ENCODE data around the gene TH.
"Not testable (repeated sequence)": the region's sequence is repeated elsewhere in the genome, so short reads cannot be mapped to it uniquely, and the experiment has no call there.

TH gene

GRCh38 chr11:2197771-2198520 lies 26.3 kb upstream of the TH start:
- H3K4me3 ChIP-seq (ENCODE audit: low read length): no peak overlapping the region
- no peaks in the 10 kb centered on the region for H3K4me1 ChIP-seq (ENCODE audit: control insufficient read depth, insufficient read depth, low read length)
- H3K9ac ChIP-seq (ENCODE audit: low read length): no peak overlapping the region
- no peaks in the 10 kb centered on the region for H3K27me3 ChIP-seq (ENCODE audit: control insufficient read depth, insufficient read depth, low read length)
- no peak overlapping the region for H3K27ac ChIP-seq (ENCODE audit: low read depth, low read length)
- H3K36me3 ChIP-seq (ENCODE audit: control insufficient read depth, insufficient read depth, low read length): no peaks in the 10 kb centered on the region

DNA sequence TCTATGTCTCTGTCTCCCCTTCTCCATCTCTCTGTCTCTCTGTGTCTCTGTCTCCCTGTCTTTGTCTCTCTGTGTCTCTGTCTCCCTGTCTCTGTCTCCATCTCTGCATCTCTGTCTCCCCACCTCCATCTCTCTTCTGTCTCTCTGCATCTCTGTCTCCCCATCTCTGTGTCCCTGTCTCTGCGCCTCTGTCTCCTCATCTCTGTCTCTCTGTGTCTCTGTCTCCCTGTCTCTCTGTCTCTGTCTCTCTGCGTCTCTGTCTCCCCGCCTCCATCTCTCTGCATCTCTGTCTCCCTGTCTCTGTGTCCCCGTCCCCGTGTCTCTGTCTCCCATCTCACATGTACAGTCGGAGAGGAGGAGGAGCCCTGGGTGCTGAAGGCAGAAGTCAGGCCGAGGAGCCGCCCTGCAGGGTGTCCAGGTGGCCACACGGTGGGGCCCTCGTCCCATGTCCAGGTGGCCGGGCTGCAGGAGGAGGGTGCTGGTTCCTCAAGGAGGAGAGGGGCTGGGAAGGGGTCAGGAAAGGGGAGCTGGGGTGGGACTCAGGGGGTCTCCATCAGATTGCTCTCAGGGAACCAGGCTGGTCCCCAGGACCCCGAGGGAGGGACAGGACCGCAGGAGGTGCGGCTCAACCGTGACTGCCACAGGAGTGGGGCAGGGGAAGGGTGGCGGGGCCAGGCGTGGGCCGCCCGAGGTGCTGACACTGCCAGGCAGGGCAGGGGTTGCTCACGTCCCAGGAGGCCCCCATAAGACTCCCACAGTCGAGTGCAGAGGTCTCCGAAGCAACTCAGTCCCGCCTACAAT lies 25.6 kb upstream of the TH start:
- no peaks in the 10 kb centered on the region for H3K4me1 ChIP-seq (ENCODE audit: control insufficient read depth, insufficient read depth, low read length)
- H3K27me3 ChIP-seq (ENCODE audit: control insufficient read depth, insufficient read depth, low read length): no peaks in the 10 kb centered on the region
- no peak overlapping the region for H3K4me3 ChIP-seq (ENCODE audit: low read length)
- H3K9ac ChIP-seq (ENCODE audit: low read length): no peak overlapping the region
- no peak overlapping the region for H3K27ac ChIP-seq (ENCODE audit: low read depth, low read length)
- H3K36me3 ChIP-seq (ENCODE audit: control insufficient read depth, insufficient read depth, low read length): no peaks in the 10 kb centered on the region

DNA sequence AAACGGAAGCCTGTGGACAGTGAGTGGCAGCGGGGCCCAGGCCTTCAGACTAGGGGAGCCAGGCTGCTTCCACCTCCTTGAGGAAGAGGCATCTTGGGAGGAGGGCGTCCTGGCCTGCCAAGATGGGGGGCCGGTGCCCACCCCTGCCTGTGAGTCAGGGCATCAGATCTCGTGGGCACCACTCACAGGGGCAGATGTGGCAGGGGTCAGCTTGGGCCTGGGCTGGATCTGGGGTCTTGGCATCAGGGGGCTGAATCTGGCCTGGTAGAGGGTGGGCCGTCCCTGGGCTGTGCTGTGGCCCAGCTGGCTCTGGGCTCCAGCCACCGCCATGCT lies 24.1 kb upstream of the TH start:
- Histone ChIP-seq H3K27ac (ENCODE audit: low read depth, low read length) (no peak overlapping the region), H3K27me3 (ENCODE audit: control insufficient read depth, insufficient read depth, low read length) (no peaks in the 10 kb centered on the region), H3K9ac (ENCODE audit: low read length) (no peak overlapping the region), H3K4me1 (ENCODE audit: control insufficient read depth, insufficient read depth, low read length) (no peaks in the 10 kb centered on the region), H3K36me3 (ENCODE audit: control insufficient read depth, insufficient read depth, low read length) (no peaks in the 10 kb centered on the region), H3K4me3 (ENCODE audit: low read length) (no peak overlapping the region)

DNA sequence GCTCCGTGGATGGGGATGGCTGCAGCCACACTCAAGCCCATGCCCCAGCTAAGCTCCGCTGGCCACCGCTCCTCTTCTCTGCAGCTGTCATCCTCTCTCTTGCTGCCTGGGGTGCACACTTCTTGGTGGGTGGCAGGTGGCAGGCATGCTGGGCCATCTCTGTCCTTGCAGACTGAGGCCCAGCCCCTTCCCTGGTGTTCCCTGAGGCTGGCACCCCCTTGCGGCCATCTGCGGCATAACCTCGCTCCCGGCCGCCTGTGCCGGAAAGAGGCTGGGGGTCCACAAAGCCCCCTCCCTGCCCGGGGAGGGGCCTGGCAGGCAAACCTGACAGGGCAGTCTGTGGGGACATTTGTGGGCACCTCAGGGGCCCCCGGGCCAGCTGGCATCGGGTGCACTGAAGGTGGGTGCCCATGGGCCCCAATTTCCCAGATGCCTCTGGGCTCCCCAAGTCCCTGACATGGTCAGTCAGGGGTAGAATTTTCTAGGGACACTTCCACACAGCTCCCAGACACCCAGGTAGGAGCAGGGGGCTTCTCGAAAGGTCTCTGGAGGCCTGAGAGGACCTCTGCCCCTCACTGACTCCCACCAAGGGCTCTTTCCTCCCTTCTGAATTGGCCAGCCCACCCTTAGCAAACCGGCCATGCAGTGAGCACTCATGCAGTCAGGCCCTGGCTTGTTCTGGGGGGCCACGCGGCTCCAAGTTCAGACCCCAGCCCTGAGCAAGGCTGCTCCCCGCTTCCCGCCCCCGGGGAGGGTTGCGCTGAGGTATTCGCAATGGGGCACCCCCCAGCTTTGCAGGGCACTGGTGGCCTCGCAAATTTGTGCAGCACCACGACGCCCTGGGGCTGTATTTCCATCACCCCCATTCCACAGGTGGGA lies 23.5 kb upstream of the TH start:
- H3K4me1 ChIP-seq (ENCODE audit: control insufficient read depth, insufficient read depth, low read length): no peaks in the 10 kb centered on the region
- peaks cover 4% of the 10 kb centered on the region for H3K27me3 ChIP-seq (ENCODE audit: control insufficient read depth, insufficient read depth, low read length)
- H3K4me3 ChIP-seq (ENCODE audit: low read length): no peak overlapping the region

DNA sequence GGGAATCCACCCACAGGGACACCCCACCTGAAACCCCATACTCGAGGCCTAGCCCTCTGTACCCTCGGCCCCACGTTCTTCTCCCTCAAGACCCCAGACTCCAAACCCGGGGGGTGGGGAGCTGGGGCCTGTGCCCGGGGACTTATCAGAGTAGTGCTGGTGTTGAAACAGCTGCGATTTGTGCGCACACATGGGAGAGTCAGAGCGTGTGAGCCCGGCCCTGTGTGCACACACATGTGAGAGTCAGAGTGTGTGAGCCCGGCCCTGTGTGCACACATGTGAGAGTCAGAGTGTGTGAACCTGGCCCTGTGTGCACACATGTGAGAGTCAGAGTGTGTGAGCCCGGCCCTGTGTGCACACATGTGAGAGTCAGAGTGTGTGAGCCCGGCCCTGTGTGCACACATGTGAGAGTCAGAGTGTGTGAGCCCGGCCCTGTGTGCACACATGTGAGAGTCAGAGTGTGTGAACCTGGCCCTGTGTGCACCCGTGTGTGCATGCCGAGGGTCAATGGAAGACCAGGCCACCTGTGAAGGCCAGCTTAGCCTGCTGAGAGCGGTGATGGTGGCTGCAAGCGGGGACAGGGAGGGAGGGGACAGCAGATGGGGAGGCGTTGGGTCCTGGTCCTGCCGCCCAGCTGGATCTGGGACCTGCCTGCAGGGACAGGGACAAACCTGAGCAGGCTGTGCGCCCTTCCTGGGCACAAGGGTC lies 22.4 kb upstream of the TH start:
- not testable (repeated sequence) for H3K27me3 ChIP-seq (ENCODE audit: control insufficient read depth, insufficient read depth, low read length)

More for the DNA sequence above, 23.5 kb upstream of the TH start:
- Histone ChIP-seq H3K36me3 (ENCODE audit: control insufficient read depth, insufficient read depth, low read length) (no peaks in the 10 kb centered on the region), H3K27ac (ENCODE audit: low read depth, low read length) (no peak overlapping the region), H3K9ac (ENCODE audit: low read length) (no peak overlapping the region)

GRCh38 chr11:2193099-2193887 lies 21.7 kb upstream of the TH start:
- Histone ChIP-seq H3K4me3 (ENCODE audit: low read length) (no peak overlapping the region), H3K4me1 (ENCODE audit: control insufficient read depth, insufficient read depth, low read length) (no peaks in the 10 kb centered on the region), H3K9ac (ENCODE audit: low read length) (no peak overlapping the region), H3K27me3 (ENCODE audit: control insufficient read depth, insufficient read depth, low read length) (peaks cover 4% of the 10 kb centered on the region), H3K27ac (ENCODE audit: low read depth, low read length) (no peak overlapping the region), H3K36me3 (ENCODE audit: control insufficient read depth, insufficient read depth, low read length) (no peaks in the 10 kb centered on the region)

More for the DNA sequence above, 22.4 kb upstream of the TH start:
- not testable (repeated sequence) for H3K36me3 ChIP-seq (ENCODE audit: control insufficient read depth, insufficient read depth, low read length); H3K4me1 ChIP-seq (ENCODE audit: control insufficient read depth, insufficient read depth, low read length); H3K9ac ChIP-seq (ENCODE audit: low read length); H3K27ac ChIP-seq (ENCODE audit: low read depth, low read length); H3K4me3 ChIP-seq (ENCODE audit: low read length)

- Histone ChIP-seq H3K36me3 (ENCODE audit: control insufficient read depth, insufficient read depth, low read length) (no peaks in the 10 kb centered on the region), H3K27ac (ENCODE audit: low read depth, low read length) (no peak overlapping the region), H3K4me3 (ENCODE audit: low read length) (no peak overlapping the region), H3K4me1 (ENCODE audit: control insufficient read depth, insufficient read depth, low read length) (no peaks in the 10 kb centered on the region), H3K27me3 (ENCODE audit: control insufficient read depth, insufficient read depth, low read length) (peaks cover 4% of the 10 kb centered on the region), H3K9ac (ENCODE audit: low read length) (no peak overlapping the region)
Measured at GRCh38 chr11:2192435-2192834, 20.8 kb upstream of the TH start.

GRCh38 chr11:2191883-2192282 lies 20.3 kb upstream of the TH start:
- no peak overlapping the region for H3K4me3 ChIP-seq (ENCODE audit: low read length)
- H3K4me1 ChIP-seq (ENCODE audit: control insufficient read depth, insufficient read depth, low read length): no peaks in the 10 kb centered on the region
- H3K27me3 ChIP-seq (ENCODE audit: control insufficient read depth, insufficient read depth, low read length): peaks cover 4% of the 10 kb centered on the region
- no peak overlapping the region for H3K27ac ChIP-seq (ENCODE audit: low read depth, low read length)
- H3K36me3 ChIP-seq (ENCODE audit: control insufficient read depth, insufficient read depth, low read length): no peaks in the 10 kb centered on the region
- no peak overlapping the region for H3K9ac ChIP-seq (ENCODE audit: low read length)

- no peak overlapping the region for H3K9ac ChIP-seq (ENCODE audit: low read length)
- H3K4me3 ChIP-seq (ENCODE audit: low read length): no peak overlapping the region
- no peaks in the 10 kb centered on the region for H3K4me1 ChIP-seq (ENCODE audit: control insufficient read depth, insufficient read depth, low read length)
- no peaks in the 10 kb centered on the region for H3K36me3 ChIP-seq (ENCODE audit: control insufficient read depth, insufficient read depth, low read length)
- no peak overlapping the region for H3K27ac ChIP-seq (ENCODE audit: low read depth, low read length)
- H3K27me3 ChIP-seq (ENCODE audit: control insufficient read depth, insufficient read depth, low read length): peaks cover 8% of the 10 kb centered on the region
Measured at GRCh38 chr11:2190657-2191471, 19.2 kb upstream of the TH start.

DNA sequence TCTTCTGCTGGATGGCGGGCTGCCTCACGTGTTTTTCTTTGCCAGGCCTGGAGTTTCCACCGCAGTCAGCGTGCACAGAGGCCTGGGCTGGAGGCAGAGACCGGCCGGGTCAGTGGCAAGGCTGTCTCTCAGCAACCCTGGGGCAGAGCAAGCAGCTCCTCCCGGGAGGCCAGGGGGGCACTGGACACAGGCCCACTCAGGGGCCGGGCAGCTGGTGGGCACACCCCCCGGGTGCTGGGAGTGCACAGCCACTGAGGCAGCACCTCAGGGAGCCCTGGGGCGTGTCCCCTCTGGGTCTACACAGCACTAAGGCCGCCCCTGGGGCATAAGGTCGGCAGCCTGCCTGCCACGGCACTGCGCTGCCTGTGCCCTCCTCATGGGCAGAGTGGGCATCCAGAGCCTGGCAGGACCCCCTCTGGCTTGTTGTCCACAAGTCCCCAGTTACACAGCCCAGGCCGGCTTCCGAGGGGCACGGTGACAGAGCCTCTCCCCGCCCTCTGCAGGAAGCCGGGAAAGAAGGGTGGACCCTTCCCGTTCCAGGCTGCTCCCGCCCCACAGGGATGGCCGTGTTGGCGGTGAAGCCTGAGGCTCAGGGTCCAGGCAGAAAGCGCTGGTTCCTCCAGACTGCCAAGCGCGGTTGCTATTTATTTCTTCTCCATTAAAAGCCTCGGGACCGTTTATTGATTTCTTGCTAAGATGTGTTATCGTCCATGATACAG lies 18.5 kb upstream of the TH start:
- Histone ChIP-seq H3K9ac (ENCODE audit: low read length) (no peak overlapping the region), H3K4me3 (ENCODE audit: low read length) (no peak overlapping the region), H3K36me3 (ENCODE audit: control insufficient read depth, insufficient read depth, low read length) (no peaks in the 10 kb centered on the region), H3K27me3 (ENCODE audit: control insufficient read depth, insufficient read depth, low read length) (peaks cover 13% of the 10 kb centered on the region), H3K4me1 (ENCODE audit: control insufficient read depth, insufficient read depth, low read length) (no peaks in the 10 kb centered on the region), H3K27ac (ENCODE audit: low read depth, low read length) (no peak overlapping the region)

Measured in rectal smooth muscle tissue (tissue), 1 donor.